ENCODE measurements around the gene F7. TPM values are rescaled to one million over a fixed set of nuclear protein-coding genes. Genes with fewer than 3 reads are reported as not detected.

Gene F7
- total RNA-seq, 1 experiment from 2014 or later, result 0.26 TPM

- no peaks in the 10 kb centered on the region for H3K9me3 Mint-ChIP-seq
- H3K27ac Mint-ChIP-seq, result no peak overlapping the region
- H3K36me3 Mint-ChIP-seq, result peaks cover 1% of the 10 kb centered on the region
- peaks cover 3% of the 10 kb centered on the region; the same call in 1 of the 2 replicates for H3K4me1 Mint-ChIP-seq
- no peak for ATAC-seq
- CTCF ChIA-PET, result interaction anchor here (0.9 to 2.2 kb wide), 2 partner anchors 24 to 32 kb away, joined by 3 to 9 read pairs; no protein-coding TSS in a partner anchor
- no peak overlapping the region for H3K4me3 Mint-ChIP-seq
- POLR2A ChIA-PET, result no interaction called here
- no peak for DNase-seq (ENCODE audit: low spot score)
- TF ChIP-seq JAZF1 (CRISPR knock-in tag; IDR thresholded peaks at IDR 0.05) (no peak), CTCF (IDR thresholded peaks at IDR 0.05) (no peak), ZNF396 (CRISPR knock-in tag; IDR thresholded peaks at IDR 0.05; ENCODE audit: borderline replicate concordance) (no peak), EMX1 (CRISPR knock-in tag; IDR thresholded peaks at IDR 0.05) (no peak), FOXP1 (CRISPR knock-in tag; IDR thresholded peaks at IDR 0.05; ENCODE audit: borderline replicate concordance) (no peak), SP1 (CRISPR knock-in tag; conservative IDR thresholded peaks at IDR 0.05) (no peak), SMAD4 (CRISPR knock-in tag; IDR thresholded peaks at IDR 0.05) (no peak), MYBL2 (CRISPR knock-in tag; IDR thresholded peaks at IDR 0.05) (no peak), OVOL2 (CRISPR knock-in tag; IDR thresholded peaks at IDR 0.05; ENCODE audit: borderline replicate concordance) (no peak), MAX (CRISPR knock-in tag; IDR thresholded peaks at IDR 0.05) (no peak)
- TF ChIP-seq, protein P1, sequence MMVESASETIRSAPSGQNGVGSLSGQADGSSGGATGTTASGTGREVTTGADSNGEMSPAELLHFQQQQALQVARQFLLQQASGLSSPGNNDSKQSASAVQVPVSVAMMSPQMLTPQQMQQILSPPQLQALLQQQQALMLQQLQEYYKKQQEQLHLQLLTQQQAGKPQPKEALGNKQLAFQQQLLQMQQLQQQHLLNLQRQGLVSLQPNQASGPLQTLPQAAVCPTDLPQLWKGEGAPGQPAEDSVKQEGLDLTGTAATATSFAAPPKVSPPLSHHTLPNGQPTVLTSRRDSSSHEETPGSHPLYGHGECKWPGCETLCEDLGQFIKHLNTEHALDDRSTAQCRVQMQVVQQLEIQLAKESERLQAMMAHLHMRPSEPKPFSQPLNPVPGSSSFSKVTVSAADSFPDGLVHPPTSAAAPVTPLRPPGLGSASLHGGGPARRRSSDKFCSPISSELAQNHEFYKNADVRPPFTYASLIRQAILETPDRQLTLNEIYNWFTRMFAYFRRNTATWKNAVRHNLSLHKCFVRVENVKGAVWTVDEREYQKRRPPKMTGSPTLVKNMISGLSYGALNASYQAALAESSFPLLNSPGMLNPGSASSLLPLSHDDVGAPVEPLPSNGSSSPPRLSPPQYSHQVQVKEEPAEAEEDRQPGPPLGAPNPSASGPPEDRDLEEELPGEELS (CRISPR knock-in tag; IDR thresholded peaks at IDR 0.05), result no peak
- H3K27me3 Mint-ChIP-seq (ENCODE audit: low read depth), result no peaks in the 10 kb centered on the region
These were observed 43.7 kb upstream of the F7 start for GRCh38 chr13:113061796-113062425.

- Mint-ChIP-seq H3K4me1 (peaks cover 3% of the 10 kb centered on the region; the same call in 1 of the 2 replicates), H3K4me3 (no peak overlapping the region), H3K27ac (peak overlapping the region; percentile 92), H3K27me3 (ENCODE audit: low read depth) (no peaks in the 10 kb centered on the region), H3K36me3 (peaks cover 3% of the 10 kb centered on the region), H3K9me3 (no peaks in the 10 kb centered on the region)
- no peak for ATAC-seq
- ChIA-PET CTCF (no interaction called here), POLR2A (no interaction called here)
- DNase-seq (ENCODE audit: low spot score), result no peak
- TF ChIP-seq ZNF219 (CRISPR knock-in tag; IDR thresholded peaks at IDR 0.05; ENCODE audit: borderline replicate concordance) (no peak), ETV6 (CRISPR knock-in tag; IDR thresholded peaks at IDR 0.05) (no peak), ZNF317 (CRISPR knock-in tag; IDR thresholded peaks at IDR 0.05; ENCODE audit: borderline replicate concordance, low read depth) (no peak), E2F1 (CRISPR knock-in tag; IDR thresholded peaks at IDR 0.05) (no peak), TP53 (CRISPR knock-in tag; IDR thresholded peaks at IDR 0.05) (no peak), CTCF (IDR thresholded peaks at IDR 0.05) (no peak), SMAD4 (CRISPR knock-in tag; IDR thresholded peaks at IDR 0.05) (no peak), PRRX2 (CRISPR knock-in tag; IDR thresholded peaks at IDR 0.05) (no peak), CREB1 (CRISPR knock-in tag; IDR thresholded peaks at IDR 0.05) (no peak)
- TF ChIP-seq, protein P2, sequence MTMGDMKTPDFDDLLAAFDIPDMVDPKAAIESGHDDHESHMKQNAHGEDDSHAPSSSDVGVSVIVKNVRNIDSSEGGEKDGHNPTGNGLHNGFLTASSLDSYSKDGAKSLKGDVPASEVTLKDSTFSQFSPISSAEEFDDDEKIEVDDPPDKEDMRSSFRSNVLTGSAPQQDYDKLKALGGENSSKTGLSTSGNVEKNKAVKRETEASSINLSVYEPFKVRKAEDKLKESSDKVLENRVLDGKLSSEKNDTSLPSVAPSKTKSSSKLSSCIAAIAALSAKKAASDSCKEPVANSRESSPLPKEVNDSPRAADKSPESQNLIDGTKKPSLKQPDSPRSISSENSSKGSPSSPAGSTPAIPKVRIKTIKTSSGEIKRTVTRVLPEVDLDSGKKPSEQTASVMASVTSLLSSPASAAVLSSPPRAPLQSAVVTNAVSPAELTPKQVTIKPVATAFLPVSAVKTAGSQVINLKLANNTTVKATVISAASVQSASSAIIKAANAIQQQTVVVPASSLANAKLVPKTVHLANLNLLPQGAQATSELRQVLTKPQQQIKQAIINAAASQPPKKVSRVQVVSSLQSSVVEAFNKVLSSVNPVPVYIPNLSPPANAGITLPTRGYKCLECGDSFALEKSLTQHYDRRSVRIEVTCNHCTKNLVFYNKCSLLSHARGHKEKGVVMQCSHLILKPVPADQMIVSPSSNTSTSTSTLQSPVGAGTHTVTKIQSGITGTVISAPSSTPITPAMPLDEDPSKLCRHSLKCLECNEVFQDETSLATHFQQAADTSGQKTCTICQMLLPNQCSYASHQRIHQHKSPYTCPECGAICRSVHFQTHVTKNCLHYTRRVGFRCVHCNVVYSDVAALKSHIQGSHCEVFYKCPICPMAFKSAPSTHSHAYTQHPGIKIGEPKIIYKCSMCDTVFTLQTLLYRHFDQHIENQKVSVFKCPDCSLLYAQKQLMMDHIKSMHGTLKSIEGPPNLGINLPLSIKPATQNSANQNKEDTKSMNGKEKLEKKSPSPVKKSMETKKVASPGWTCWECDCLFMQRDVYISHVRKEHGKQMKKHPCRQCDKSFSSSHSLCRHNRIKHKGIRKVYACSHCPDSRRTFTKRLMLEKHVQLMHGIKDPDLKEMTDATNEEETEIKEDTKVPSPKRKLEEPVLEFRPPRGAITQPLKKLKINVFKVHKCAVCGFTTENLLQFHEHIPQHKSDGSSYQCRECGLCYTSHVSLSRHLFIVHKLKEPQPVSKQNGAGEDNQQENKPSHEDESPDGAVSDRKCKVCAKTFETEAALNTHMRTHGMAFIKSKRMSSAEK (CRISPR knock-in tag; IDR thresholded peaks at IDR 0.05; ENCODE audit: borderline replicate concordance), result no peak
- TF ChIP-seq, protein P3, sequence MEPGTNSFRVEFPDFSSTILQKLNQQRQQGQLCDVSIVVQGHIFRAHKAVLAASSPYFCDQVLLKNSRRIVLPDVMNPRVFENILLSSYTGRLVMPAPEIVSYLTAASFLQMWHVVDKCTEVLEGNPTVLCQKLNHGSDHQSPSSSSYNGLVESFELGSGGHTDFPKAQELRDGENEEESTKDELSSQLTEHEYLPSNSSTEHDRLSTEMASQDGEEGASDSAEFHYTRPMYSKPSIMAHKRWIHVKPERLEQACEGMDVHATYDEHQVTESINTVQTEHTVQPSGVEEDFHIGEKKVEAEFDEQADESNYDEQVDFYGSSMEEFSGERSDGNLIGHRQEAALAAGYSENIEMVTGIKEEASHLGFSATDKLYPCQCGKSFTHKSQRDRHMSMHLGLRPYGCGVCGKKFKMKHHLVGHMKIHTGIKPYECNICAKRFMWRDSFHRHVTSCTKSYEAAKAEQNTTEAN (CRISPR knock-in tag; IDR thresholded peaks at IDR 0.05), result no peak
These were observed 42.9 kb upstream of the F7 start for GRCh38 chr13:113062691-113063090.

Data from WTC11 (cell line).